ENCODE data around the gene DCHS1. TPM values are rescaled to one million over a fixed set of nuclear protein-coding genes. Genes with fewer than 3 reads are reported as not detected.

Gene DCHS1
- total and polyA plus RNA-seq, 2 donors (not counting 1 experiment from before 2014, with no cell fraction given): 0.92 to 23.9 TPM

DNA sequence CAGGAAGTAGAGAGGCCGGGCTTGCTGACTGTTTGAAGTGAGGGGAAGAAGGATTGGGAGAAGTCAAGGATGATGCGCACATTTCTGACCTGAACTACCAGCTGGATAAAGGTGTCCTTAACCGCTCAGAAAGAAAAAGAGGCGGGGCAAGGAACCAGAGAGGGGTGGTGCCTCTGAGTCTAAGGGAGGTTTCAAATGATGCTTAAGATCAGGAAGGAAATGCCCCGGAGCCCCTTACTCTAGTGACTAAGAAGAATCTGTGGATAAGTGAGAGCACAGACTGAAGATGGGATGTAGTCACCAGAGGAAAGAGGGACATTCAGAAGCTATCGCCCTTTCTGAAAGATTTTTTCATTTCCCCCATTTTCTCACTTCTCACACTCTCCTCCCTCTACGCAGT is 12.7 kb downstream of the DCHS1 start:
- Histone ChIP-seq H4K20me1 (ENCODE audit: control insufficient read depth, extremely low read depth, insufficient read depth, low read length) (no peaks in the 10 kb centered on the region), H3K36me3 (ENCODE audit: control insufficient read depth, insufficient read depth, low read length) (no peaks in the 10 kb centered on the region), H2AFZ (ENCODE audit: low read length) (no peak overlapping the region), H3K4me3 (replicated peaks in 1 of 4; ENCODE audit: control extremely low read depth in 1 of 4, insufficient read depth in 1 of 4, low read depth in 3 of 4, low read length in 4 of 4) (no peak overlapping the region), H3K79me2 (ENCODE audit: control insufficient read depth, insufficient read depth, low read length) (no peaks in the 10 kb centered on the region), H3K9ac (ENCODE audit: insufficient read depth, low read length) (no peak overlapping the region), H3K27me3 (ENCODE audit: control insufficient read depth, insufficient read depth, low read length) (no peaks in the 10 kb centered on the region), H3K4me1 (ENCODE audit: control insufficient read depth, extremely low read depth, insufficient read depth, low read length) (peaks cover 23% of the 10 kb centered on the region), H3K9me3 (ENCODE audit: control insufficient read depth, insufficient read depth, low read depth, low read length) (no peaks in the 10 kb centered on the region), H3K27ac (ENCODE audit: insufficient read depth, low read length) (no peak overlapping the region), H3K4me2 (ENCODE audit: extremely low read depth, insufficient read depth, low read length) (no peak overlapping the region)
- TF ChIP-seq EZH2 (IDR thresholded peaks at IDR 0.05; ENCODE audit: low read length, missing control alignments): no peak
- TF ChIP-seq CTCF (conservative IDR thresholded peaks at IDR 0.05 in 1 of 2, IDR thresholded peaks at IDR 0.05 in 1 of 2; ENCODE audit: low read depth in 1 of 2, low read length in 2 of 2): no peak
- DNase-seq (ENCODE audit: low read depth in 2 of 2): no peak

DNA sequence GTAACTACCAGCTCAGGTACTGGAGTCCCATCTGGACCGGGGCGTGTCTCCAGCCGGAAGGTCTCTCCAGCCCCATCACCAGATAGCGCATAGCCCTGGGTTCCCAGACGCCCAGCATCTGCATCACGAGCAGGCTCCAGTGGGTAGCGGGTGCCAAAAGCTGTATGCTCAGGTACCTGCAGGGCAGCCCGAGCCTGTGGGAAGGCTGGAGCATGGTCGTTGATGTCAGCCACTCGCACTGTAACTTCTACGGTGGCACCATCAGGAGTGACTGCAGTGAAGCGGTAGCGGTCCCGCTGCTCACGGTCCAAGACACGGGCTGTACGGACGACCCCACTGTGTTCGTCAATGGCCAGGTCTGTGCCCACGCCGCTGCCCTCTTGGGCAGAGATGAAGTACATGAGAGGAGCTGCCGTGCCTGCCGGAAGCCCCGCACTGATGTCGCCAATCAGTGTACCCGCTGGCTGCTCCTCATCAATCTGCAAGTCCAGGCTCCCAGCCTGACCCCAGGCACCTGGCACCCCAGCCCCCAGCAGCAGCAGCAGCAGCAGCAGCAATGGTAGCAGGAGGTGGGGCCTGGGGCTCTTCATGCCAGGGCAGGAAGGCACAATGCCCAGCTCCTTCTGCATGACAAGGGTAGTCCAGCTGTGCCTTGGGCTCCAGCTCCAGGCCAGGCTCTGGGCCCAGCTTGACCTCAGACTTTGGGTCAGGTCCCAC is 14.5 kb downstream of the DCHS1 start:
- Histone ChIP-seq H3K4me3 (replicated peaks in 1 of 4; ENCODE audit: control extremely low read depth in 1 of 4, insufficient read depth in 1 of 4, low read depth in 3 of 4, low read length in 4 of 4) (no peak overlapping the region), H3K27me3 (ENCODE audit: control insufficient read depth, insufficient read depth, low read length) (no peaks in the 10 kb centered on the region), H3K4me1 (ENCODE audit: control insufficient read depth, extremely low read depth, insufficient read depth, low read length) (peaks cover 12% of the 10 kb centered on the region), H3K36me3 (ENCODE audit: control insufficient read depth, insufficient read depth, low read length) (no peaks in the 10 kb centered on the region), H3K4me2 (ENCODE audit: extremely low read depth, insufficient read depth, low read length) (no peak overlapping the region), H3K79me2 (ENCODE audit: control insufficient read depth, insufficient read depth, low read length) (no peaks in the 10 kb centered on the region), H2AFZ (ENCODE audit: low read length) (no peak overlapping the region), H3K9me3 (ENCODE audit: control insufficient read depth, insufficient read depth, low read depth, low read length) (no peaks in the 10 kb centered on the region), H4K20me1 (ENCODE audit: control insufficient read depth, extremely low read depth, insufficient read depth, low read length) (no peaks in the 10 kb centered on the region), H3K27ac (ENCODE audit: insufficient read depth, low read length) (no peak overlapping the region), H3K9ac (ENCODE audit: insufficient read depth, low read length) (no peak overlapping the region)
- no peak for DNase-seq (ENCODE audit: low read depth in 2 of 2)
- TF ChIP-seq EZH2 (IDR thresholded peaks at IDR 0.05; ENCODE audit: low read length, missing control alignments) (no peak), CTCF (conservative IDR thresholded peaks at IDR 0.05 in 1 of 2, IDR thresholded peaks at IDR 0.05 in 1 of 2; ENCODE audit: low read depth in 1 of 2, low read length in 2 of 2) (no peak)

DNA sequence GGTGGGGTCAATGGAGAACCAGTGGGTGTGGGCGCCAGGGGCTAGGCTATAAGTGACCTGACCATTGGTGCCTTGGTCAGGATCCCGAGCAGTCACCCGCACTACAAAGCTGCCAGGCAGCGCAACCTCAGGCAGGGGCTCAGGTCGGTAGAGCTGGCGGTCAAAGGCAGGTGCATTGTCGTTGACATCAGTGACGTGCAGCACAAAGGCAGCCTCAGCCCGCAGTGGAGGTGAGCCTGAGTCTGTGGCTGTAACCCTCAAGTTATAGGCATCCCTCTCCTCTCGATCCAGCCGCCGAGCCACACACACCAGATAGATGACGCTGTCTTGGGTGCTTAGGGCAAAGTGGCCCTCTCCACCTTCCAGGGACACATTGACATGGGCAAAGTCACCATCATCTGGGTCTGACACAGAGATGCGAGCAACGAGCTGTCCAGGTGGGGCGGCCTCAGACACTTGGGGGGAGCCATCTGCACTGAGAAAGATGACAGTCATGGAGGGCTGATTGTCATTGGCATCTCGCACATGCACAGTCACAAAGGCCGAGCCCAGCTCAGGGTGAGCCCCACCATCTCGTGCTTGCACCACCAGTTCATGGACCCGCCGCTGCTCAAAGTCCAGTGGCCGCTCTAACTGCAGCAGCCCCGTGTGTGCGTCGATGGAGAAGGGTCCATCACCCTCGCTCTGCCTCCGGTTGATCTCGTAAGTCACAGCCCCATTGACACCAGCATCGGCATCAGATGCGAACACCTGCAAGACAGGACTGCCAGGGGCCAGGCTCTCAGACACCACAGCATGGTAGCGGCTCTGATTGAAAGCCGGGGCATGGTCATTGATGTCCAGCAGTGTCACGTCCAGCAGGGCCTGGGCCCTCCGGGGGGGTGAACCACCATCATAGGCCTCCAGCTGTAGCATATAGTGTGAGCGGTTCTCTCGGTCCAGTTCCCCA is 15.3 kb downstream of the DCHS1 start:
- Histone ChIP-seq H3K4me2 (ENCODE audit: extremely low read depth, insufficient read depth, low read length) (no peak overlapping the region), H3K9me3 (ENCODE audit: control insufficient read depth, insufficient read depth, low read depth, low read length) (no peaks in the 10 kb centered on the region), H2AFZ (ENCODE audit: low read length) (no peak overlapping the region), H4K20me1 (ENCODE audit: control insufficient read depth, extremely low read depth, insufficient read depth, low read length) (no peaks in the 10 kb centered on the region), H3K36me3 (ENCODE audit: control insufficient read depth, insufficient read depth, low read length) (no peaks in the 10 kb centered on the region), H3K4me3 (replicated peaks in 1 of 4; ENCODE audit: control extremely low read depth in 1 of 4, insufficient read depth in 1 of 4, low read depth in 3 of 4, low read length in 4 of 4) (no peak overlapping the region), H3K79me2 (ENCODE audit: control insufficient read depth, insufficient read depth, low read length) (no peaks in the 10 kb centered on the region), H3K4me1 (ENCODE audit: control insufficient read depth, extremely low read depth, insufficient read depth, low read length) (peaks cover 12% of the 10 kb centered on the region), H3K27me3 (ENCODE audit: control insufficient read depth, insufficient read depth, low read length) (no peaks in the 10 kb centered on the region), H3K27ac (ENCODE audit: insufficient read depth, low read length) (no peak overlapping the region), H3K9ac (ENCODE audit: insufficient read depth, low read length) (no peak overlapping the region)
- DNase-seq (ENCODE audit: low read depth in 2 of 2): no peak
- no peak for TF ChIP-seq EZH2 (IDR thresholded peaks at IDR 0.05; ENCODE audit: low read length, missing control alignments)
- TF ChIP-seq CTCF (conservative IDR thresholded peaks at IDR 0.05 in 1 of 2, IDR thresholded peaks at IDR 0.05 in 1 of 2; ENCODE audit: low read depth in 1 of 2, low read length in 2 of 2): no peak
